K562 (cell line): ENCODE measurements around the gene SHLD1. TPM values are rescaled to one million over a fixed set of nuclear protein-coding genes. Genes with fewer than 3 reads are reported as not detected.

Experiments
- ATAC-seq: fragments of 200-7000 bp; cut with Tn5 transposase; 3 replicates; pipeline ENCODE4 v1.9.1; 2020; ENCODE audit warnings: moderate library complexity
- BruUV-seq: library from RNA; stranded (reverse); fragments of 400-500 nt; replicated peaks from 2 replicates; lab custom pipeline; 2021; lab: Mats Ljungman, UMichigan
- CTCF ChIA-PET: fragments of 300-600 bp; formaldehyde crosslinking; extraction: SDS; loops from one replicate; lab custom pipeline; 2021; ENCODE audit warnings: low intra/inter-chr PET ratio; lab: Yijun Ruan, JAX
- POLR2A ChIA-PET: fragments of 300-600, 350-650 bp; sonication (Branson Sonifier 250); formaldehyde crosslinking; extraction: SDS; loops from one replicate; lab custom pipeline; 2021; ENCODE audit warnings: antibody characterized with exemption, inconsistent platforms; lab: Yijun Ruan, JAX
- DNase-seq, 4 experiments: peaks; one replicate each; pipeline versions ENCODE4 v3.0.0 to v3.0.0-alpha.2; 2011 to 2018; ENCODE audit warnings: low spot score in 3 of 4, mixed read lengths in 3 of 4; ENCODE audit errors: extremely low read depth in 1 of 4
- FAIRE-seq: peaks from 2 replicates; lab custom pipeline; 2011; peaks lifted over from hg19 to GRCh38; lab: Jason Lieb, UNC
- H2AFZ ChIP-seq: 2 replicates; pipeline ENCODE4 v1.6.0; 2011; ENCODE audit warnings: low read depth, low read length, control low read depth, inconsistent platforms
- H3K27ac ChIP-seq: fragments of 200-600 bp; 3 replicates; pipeline ENCODE4 v1.8.0; 2011; ENCODE audit warnings: low read depth, mild to moderate bottlenecking, control low read depth, inconsistent platforms, low read length, moderate library complexity, mixed read lengths; ENCODE audit errors: extremely low read depth
- H3K27me3 ChIP-seq, 2 experiments: fragments of 300-600 bp in 1 of 2; 2 replicates in 1 of 2; 3 replicates in 1 of 2; pipeline versions ENCODE4 v1.6.0 to v1.8.0; 2011; ENCODE audit warnings: inconsistent platforms in 2 of 2, low read length in 2 of 2, mild to moderate bottlenecking in 1 of 2, mixed read lengths in 1 of 2, moderate library complexity in 1 of 2; ENCODE audit not compliant: control insufficient read depth in 2 of 2, insufficient read depth in 2 of 2
- H3K36me3 ChIP-seq: fragments of 300-600 bp; 3 replicates; pipeline ENCODE4 v1.8.0; 2011; ENCODE audit warnings: mild to moderate bottlenecking, low read length, inconsistent platforms; ENCODE audit not compliant: control insufficient read depth, insufficient read depth
- H3K4me1 ChIP-seq, 2 experiments: fragments of 200-600 bp in 1 of 2; replicated peaks in 1 of 2; 2 replicates in 1 of 2; 3 replicates in 1 of 2; pipeline versions ENCODE4 v1.5.1 to v1.8.0; 2011; ENCODE audit warnings: inconsistent platforms in 2 of 2, low read length in 2 of 2, mild to moderate bottlenecking in 1 of 2, mixed read lengths in 1 of 2, moderate library complexity in 1 of 2; ENCODE audit not compliant: control insufficient read depth in 2 of 2, insufficient read depth in 2 of 2
- H3K4me2 ChIP-seq: 2 replicates; pipeline ENCODE4 v1.6.1; 2011; ENCODE audit warnings: low read length, control low read depth, inconsistent platforms, mixed read lengths; ENCODE audit not compliant: insufficient read depth
- H3K4me3 ChIP-seq: fragments of 200-600 bp; sonication (generic), shearing (Covaris generic); 2 replicates; pipeline ENCODE4 v1.5.1; 2016; ENCODE audit warnings: control low read depth, inconsistent platforms
- H3K79me2 ChIP-seq: fragments of 200-600 bp; 3 replicates; pipeline ENCODE4 v1.8.0; 2011; ENCODE audit warnings: low read length, inconsistent platforms; ENCODE audit not compliant: control insufficient read depth, insufficient read depth
- H3K9ac ChIP-seq, 2 experiments: 2 replicates each; pipeline versions ENCODE4 v1.6.0 to v1.6.1; 2011; ENCODE audit warnings: low read depth in 2 of 2, low read length in 2 of 2, control low read depth in 1 of 2, inconsistent platforms in 1 of 2, mild to moderate bottlenecking in 1 of 2, mixed read lengths in 1 of 2; ENCODE audit not compliant: insufficient read depth in 1 of 2
- H3K9me1 ChIP-seq: one replicate; pipeline ENCODE4 v1.6.0; 2011; ENCODE audit warnings: inconsistent platforms, mild to moderate bottlenecking, low read length, moderate library complexity; ENCODE audit not compliant: control insufficient read depth, insufficient read depth
- H3K9me3 ChIP-seq: replicated peaks from 2 replicates; pipeline ENCODE4 v1.5.1; 2011; ENCODE audit warnings: low read depth, low read length, inconsistent platforms; ENCODE audit not compliant: control insufficient read depth, insufficient read depth
- H4K20me1 ChIP-seq: replicated peaks from 2 replicates; pipeline ENCODE4 v1.6.1; 2011; ENCODE audit warnings: low read length, inconsistent platforms, mixed read lengths; ENCODE audit not compliant: control insufficient read depth, insufficient read depth
- ARID1B ChIP-seq: fragments of 450-650 bp; IDR thresholded peaks from 2 replicates; pipeline ENCODE4 v1.6.1; 2016; ENCODE audit warnings: antibody characterized with exemption, mild to moderate bottlenecking, inconsistent platforms
- CBFA2T2 ChIP-seq: fragments of 450-650 bp; conservative IDR thresholded peaks from 2 replicates; pipeline ENCODE4 v1.6.1; 2017; ENCODE audit warnings: mild to moderate bottlenecking
- CBFA2T3 ChIP-seq: fragments of 450-650 bp; IDR thresholded peaks from 2 replicates; pipeline ENCODE4 v1.6.1; 2017
- KDM1A ChIP-seq, 2 experiments: fragments of 450-650 bp; IDR thresholded peaks; 2 replicates each; pipeline ENCODE4 v1.6.1; 2016; ENCODE audit warnings: mild to moderate bottlenecking in 2 of 2
- MEIS2 ChIP-seq: fragments of 450-650 bp; IDR thresholded peaks from 2 replicates; pipeline ENCODE4 v1.6.1; 2014; ENCODE audit warnings: mild to moderate bottlenecking; ENCODE audit not compliant: partially characterized antibody
- NCOR1 ChIP-seq: fragments of 450-650 bp; IDR thresholded peaks from 2 replicates; pipeline ENCODE4 v1.6.1; 2016; ENCODE audit warnings: mild to moderate bottlenecking, moderate library complexity
- NFIC ChIP-seq: fragments of 450-650 bp; IDR thresholded peaks from 2 replicates; pipeline ENCODE4 v1.6.1; 2017; ENCODE audit warnings: mild to moderate bottlenecking, inconsistent platforms
- NR2C1 ChIP-seq, 2 experiments: fragments of 450-650 bp; IDR thresholded peaks; 2 replicates each; pipeline ENCODE4 v1.6.1; 2017; ENCODE audit warnings: mild to moderate bottlenecking in 2 of 2, antibody characterized with exemption in 1 of 2, inconsistent platforms in 1 of 2, missing compliant biosample characterization in 1 of 2, missing genetic modification characterization in 1 of 2
- PPARD ChIP-seq: fragments of 250-450 bp; sonication (Bioruptor Pico); IDR thresholded peaks from 2 replicates; pipeline ENCODE4 v1.8.0; 2022; ENCODE audit warnings: inconsistent platforms, mild to moderate bottlenecking, moderate library complexity
- SMAD4 ChIP-seq: fragments of 250-450 bp; sonication (Bioruptor Pico); conservative IDR thresholded peaks from 2 replicates; pipeline ENCODE4 v1.8.0; 2021; ENCODE audit warnings: inconsistent platforms, mild to moderate bottlenecking, moderate library complexity
- SRSF3 ChIP-seq: fragments of 200-400 bp; formaldehyde crosslinking; IDR thresholded peaks from 2 replicates; pipeline ENCODE4 v1.6.1; 2016; ENCODE audit warnings: mild to moderate bottlenecking, low read length, moderate library complexity; ENCODE audit not compliant: insufficient read depth
- TAL1 ChIP-seq: fragments of 450-650 bp; IDR thresholded peaks from 2 replicates; pipeline ENCODE4 v1.6.1; 2016; ENCODE audit warnings: mild to moderate bottlenecking
- TCF3 ChIP-seq: sonication (generic); formaldehyde crosslinking; IDR thresholded peaks from 2 replicates; pipeline ENCODE4 v1.4.0; 2020; ENCODE audit warnings: mild to moderate bottlenecking, missing genetic modification reagents
- WGBS: fragments of 100-300 bp; shearing (Covaris generic); methylation state at CpG from one replicate; pipeline ENCODE4 v1.1.6; 2016; ENCODE audit warnings: low coverage, mixed read lengths; ENCODE audit not compliant: insufficient coverage; ENCODE audit errors: missing lambda C conversion rate; 5-methylcytosine and 5-hydroxymethylcytosine counted together
- in situ Hi-C: fragments of 300-500 bp; cut with MboI; formaldehyde crosslinking; loops from 4 replicates; pipeline ENCODE4 v1.15.0; 2018; ENCODE audit warnings: inconsistent platforms, mixed read lengths
- intact Hi-C: fragments of 100-400 bp; cut with micrococcal nuclease; formaldehyde crosslinking; loops from 2 replicates; pipeline ENCODE4 v1.14.2; 2022
- polyA plus RNA-seq, 8 experiments: library from polyadenylated mRNA; depleted of rRNA in 4 of 8; stranded (reverse) in 5 of 8; unstranded in 3 of 8; fragments of >200 nt; fragmentation: Nextera tagmentation in 2 of 8; fragmentation: Illumina TruSeq in 1 of 8; extraction: Ambion mirVana in 2 of 8; extraction: Trizol in 1 of 8; gene quantifications; 2 replicates each; pipeline versions ENCODE4 v1.2.1 to v1.2.3, GENCODE V29; 2011 to 2014; ENCODE audit warnings: inconsistent platforms in 1 of 8, missing spikeins in 1 of 8
- total RNA-seq, 7 experiments: library from RNA; depleted of rRNA in 6 of 7; stranded (reverse); fragments of >200 nt in 6 of 7; fragmentation: Illumina TruSeq in 2 of 7; extraction: Trizol in 2 of 7; gene quantifications; 2 replicates each; pipeline versions ENCODE4 v1.2.1 to v1.2.3, GENCODE V29; 2011 to 2021; ENCODE audit warnings: low replicate concordance in 1 of 7
- TF ChIP-seq, protein P1 (sequence below): fragments of 450-650 bp; IDR thresholded peaks from 2 replicates; pipeline ENCODE4 v1.6.1; 2017; ENCODE audit warnings: antibody characterized with exemption, mild to moderate bottlenecking
- TF ChIP-seq, protein P2 (sequence below), 2 experiments: fragments of 450-650 bp; conservative IDR thresholded peaks; 2 replicates each; pipeline ENCODE4 v1.6.1; 2017; ENCODE audit warnings: mild to moderate bottlenecking in 2 of 2, moderate library complexity in 2 of 2
- TF ChIP-seq, protein P3 (sequence below): fragments of 250-450 bp; sonication (Bioruptor Pico); IDR thresholded peaks from 2 replicates; pipeline ENCODE4 v1.9.0; 2021; ENCODE audit warnings: mild to moderate bottlenecking, inconsistent platforms

The SHLD1 gene
- total and polyA plus RNA-seq, 9 of the 15 experiments (the other 6 are each of a cell fraction or from before 2014, with no cell fraction given) = 3.7 to 21.6 (median 8.2) TPM

DNA sequence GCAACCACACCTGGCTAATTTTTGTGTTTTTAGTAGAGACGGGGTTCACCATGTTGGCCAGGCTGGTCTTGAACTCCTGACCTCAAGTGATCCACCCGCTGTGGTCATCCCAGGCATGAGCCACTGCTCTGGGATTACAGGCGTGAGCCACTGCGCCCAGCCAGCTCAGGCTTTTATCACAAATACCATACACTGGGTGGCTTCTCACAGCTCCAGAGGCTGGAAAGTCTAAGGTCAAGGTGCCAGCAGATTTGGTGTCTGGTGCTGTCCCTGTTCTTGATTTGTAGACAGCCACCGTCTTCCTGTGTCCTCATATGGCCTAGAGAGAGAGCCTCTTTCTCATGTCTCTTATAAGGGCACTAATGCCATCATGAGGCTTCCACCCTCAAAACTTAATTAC is 25.9 kb downstream of the SHLD1 start:
- H2AFZ ChIP-seq = no peak overlapping the region
- peak in 1 of 4 experiments; percentile 48 for DNase-seq
- no peaks in the 10 kb centered on the region for H3K27me3 ChIP-seq
- peaks cover 24 to 25% of the 10 kb centered on the region in 2 experiments for H3K4me1 ChIP-seq
- ATAC-seq = peak; percentile 20
- peaks cover 18% of the 10 kb centered on the region; the same call in 2 of the 3 replicates for H3K36me3 ChIP-seq
- no peak overlapping the region for H3K27ac ChIP-seq
- BruUV-seq = no TSS peak
- WGBS = 34% methylated on average over 5 of the region's 5 CpGs
- H4K20me1 ChIP-seq = no peaks in the 10 kb centered on the region
- no peaks in the 10 kb centered on the region for H3K9me3 ChIP-seq
- ChIA-PET CTCF (no interaction called here), POLR2A (no interaction called here)
- no peak overlapping the region for H3K4me3 ChIP-seq
- no peak for FAIRE-seq
- no peaks in the 10 kb centered on the region for H3K9me1 ChIP-seq
- no peak overlapping the region for H3K9ac ChIP-seq
- intact Hi-C loops = no loop called here
- in situ Hi-C loops = loop anchor here (25.0 kb wide), 1 partner anchor 214 kb away; no protein-coding TSS in a partner anchor
- peak; percentile 46 for TF ChIP-seq MEIS2
- TF ChIP-seq, protein P1, sequence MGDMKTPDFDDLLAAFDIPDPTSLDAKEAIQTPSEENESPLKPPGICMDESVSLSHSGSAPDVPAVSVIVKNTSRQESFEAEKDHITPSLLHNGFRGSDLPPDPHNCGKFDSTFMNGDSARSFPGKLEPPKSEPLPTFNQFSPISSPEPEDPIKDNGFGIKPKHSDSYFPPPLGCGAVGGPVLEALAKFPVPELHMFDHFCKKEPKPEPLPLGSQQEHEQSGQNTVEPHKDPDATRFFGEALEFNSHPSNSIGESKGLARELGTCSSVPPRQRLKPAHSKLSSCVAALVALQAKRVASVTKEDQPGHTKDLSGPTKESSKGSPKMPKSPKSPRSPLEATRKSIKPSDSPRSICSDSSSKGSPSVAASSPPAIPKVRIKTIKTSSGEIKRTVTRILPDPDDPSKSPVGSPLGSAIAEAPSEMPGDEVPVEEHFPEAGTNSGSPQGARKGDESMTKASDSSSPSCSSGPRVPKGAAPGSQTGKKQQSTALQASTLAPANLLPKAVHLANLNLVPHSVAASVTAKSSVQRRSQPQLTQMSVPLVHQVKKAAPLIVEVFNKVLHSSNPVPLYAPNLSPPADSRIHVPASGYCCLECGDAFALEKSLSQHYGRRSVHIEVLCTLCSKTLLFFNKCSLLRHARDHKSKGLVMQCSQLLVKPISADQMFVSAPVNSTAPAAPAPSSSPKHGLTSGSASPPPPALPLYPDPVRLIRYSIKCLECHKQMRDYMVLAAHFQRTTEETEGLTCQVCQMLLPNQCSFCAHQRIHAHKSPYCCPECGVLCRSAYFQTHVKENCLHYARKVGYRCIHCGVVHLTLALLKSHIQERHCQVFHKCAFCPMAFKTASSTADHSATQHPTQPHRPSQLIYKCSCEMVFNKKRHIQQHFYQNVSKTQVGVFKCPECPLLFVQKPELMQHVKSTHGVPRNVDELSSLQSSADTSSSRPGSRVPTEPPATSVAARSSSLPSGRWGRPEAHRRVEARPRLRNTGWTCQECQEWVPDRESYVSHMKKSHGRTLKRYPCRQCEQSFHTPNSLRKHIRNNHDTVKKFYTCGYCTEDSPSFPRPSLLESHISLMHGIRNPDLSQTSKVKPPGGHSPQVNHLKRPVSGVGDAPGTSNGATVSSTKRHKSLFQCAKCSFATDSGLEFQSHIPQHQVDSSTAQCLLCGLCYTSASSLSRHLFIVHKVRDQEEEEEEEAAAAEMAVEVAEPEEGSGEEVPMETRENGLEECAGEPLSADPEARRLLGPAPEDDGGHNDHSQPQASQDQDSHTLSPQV = peak; percentile 37; the same call in 1 of the 2 replicates
- TF ChIP-seq, protein P2, sequence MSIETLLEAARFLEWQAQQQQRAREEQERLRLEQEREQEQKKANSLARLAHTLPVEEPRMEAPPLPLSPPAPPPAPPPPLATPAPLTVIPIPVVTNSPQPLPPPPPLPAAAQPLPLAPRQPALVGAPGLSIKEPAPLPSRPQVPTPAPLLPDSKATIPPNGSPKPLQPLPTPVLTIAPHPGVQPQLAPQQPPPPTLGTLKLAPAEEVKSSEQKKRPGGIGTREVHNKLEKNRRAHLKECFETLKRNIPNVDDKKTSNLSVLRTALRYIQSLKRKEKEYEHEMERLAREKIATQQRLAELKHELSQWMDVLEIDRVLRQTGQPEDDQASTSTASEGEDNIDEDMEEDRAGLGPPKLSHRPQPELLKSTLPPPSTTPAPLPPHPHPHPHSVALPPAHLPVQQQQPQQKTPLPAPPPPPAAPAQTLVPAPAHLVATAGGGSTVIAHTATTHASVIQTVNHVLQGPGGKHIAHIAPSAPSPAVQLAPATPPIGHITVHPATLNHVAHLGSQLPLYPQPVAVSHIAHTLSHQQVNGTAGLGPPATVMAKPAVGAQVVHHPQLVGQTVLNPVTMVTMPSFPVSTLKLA (conservative IDR thresholded peaks at IDR 0.05) = no peak
- peak; percentile 80 for TF ChIP-seq NCOR1
- peak; percentile 71 for TF ChIP-seq TCF3 (CRISPR knock-in tag)
- TF ChIP-seq CBFA2T2 = peak; percentile 68
- no peak for TF ChIP-seq NR2C1 (IDR thresholded peaks at IDR 0.05)
- TF ChIP-seq NR2C1 (tag; IDR thresholded peaks at IDR 0.05) = 0 out of 2 replicates have a peak, but pooled peaks have one; percentile 12
- TF ChIP-seq NFIC = peak; percentile 22; the same call in 1 of the 2 replicates
- TF ChIP-seq, protein P3, sequence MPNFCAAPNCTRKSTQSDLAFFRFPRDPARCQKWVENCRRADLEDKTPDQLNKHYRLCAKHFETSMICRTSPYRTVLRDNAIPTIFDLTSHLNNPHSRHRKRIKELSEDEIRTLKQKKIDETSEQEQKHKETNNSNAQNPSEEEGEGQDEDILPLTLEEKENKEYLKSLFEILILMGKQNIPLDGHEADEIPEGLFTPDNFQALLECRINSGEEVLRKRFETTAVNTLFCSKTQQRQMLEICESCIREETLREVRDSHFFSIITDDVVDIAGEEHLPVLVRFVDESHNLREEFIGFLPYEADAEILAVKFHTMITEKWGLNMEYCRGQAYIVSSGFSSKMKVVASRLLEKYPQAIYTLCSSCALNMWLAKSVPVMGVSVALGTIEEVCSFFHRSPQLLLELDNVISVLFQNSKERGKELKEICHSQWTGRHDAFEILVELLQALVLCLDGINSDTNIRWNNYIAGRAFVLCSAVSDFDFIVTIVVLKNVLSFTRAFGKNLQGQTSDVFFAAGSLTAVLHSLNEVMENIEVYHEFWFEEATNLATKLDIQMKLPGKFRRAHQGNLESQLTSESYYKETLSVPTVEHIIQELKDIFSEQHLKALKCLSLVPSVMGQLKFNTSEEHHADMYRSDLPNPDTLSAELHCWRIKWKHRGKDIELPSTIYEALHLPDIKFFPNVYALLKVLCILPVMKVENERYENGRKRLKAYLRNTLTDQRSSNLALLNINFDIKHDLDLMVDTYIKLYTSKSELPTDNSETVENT = no peak
- peak; percentile 34; the same call in 1 of the 2 replicates for TF ChIP-seq TAL1
- TF ChIP-seq SRSF3 = no peak
- peak; percentile 39; the same call in 1 of the 2 replicates for TF ChIP-seq ARID1B
- TF ChIP-seq CBFA2T3 = peak; percentile 82
- 0 out of 2 replicates have a peak, but pooled peaks have one; percentile 31 for TF ChIP-seq SMAD4 (CRISPR knock-in tag)
- TF ChIP-seq PPARD (CRISPR knock-in tag) = no peak
- peak; percentile 69 to 73 for TF ChIP-seq KDM1A (IDR thresholded peaks at IDR 0.05)
- no peaks in the 10 kb centered on the region; the same call in 2 of the 3 replicates for H3K79me2 ChIP-seq
- H3K4me2 ChIP-seq = no peak overlapping the region
